ENCODE measurements around the gene NCF4. TPM values are rescaled to one million over a fixed set of nuclear protein-coding genes. Genes with fewer than 3 reads are reported as not detected.

Gene NCF4
- total and polyA plus RNA-seq, 4 donors = 6.5 to 42.4 (median 27.2) TPM

DNA sequence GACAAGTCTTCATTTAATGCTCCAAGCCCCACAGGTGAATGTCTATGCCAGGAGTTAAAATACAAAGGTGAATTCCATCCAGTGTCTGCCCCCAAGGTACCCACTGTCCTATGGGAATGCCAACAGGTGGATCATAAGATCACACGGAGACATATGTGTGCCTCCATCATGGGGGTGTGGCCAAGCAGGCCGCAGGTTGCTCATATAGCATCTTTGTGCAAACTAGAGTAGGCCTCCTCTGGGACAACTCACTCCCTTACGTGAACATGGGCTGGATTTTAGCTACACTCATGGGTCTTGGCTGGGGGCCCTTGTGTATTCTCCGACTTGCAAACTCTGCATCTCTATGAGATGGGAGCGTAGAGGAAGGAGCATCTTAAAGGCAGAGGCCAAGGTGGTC is 6.9 kb downstream of the NCF4 start:
- Histone ChIP-seq H3K36me3 (ENCODE audit: control insufficient read depth in 1 of 2, insufficient read depth in 2 of 2, low read length in 1 of 2) (no peaks in the 10 kb centered on the region), H3K27ac (ENCODE audit: low read depth in 1 of 2, low read length in 2 of 2) (no peak overlapping the region), H3K9me3 (ENCODE audit: control insufficient read depth, low read length) (no peaks in the 10 kb centered on the region), H3K27me3 (ENCODE audit: control insufficient read depth in 1 of 2, insufficient read depth in 2 of 2, low read length in 1 of 2) (no peaks in the 10 kb centered on the region), H3K4me3 (ENCODE audit: low read length in 2 of 2) (no peak overlapping the region), H3K4me1 (ENCODE audit: control insufficient read depth in 1 of 2, insufficient read depth in 2 of 2, low read length in 2 of 2) (no peaks in the 10 kb centered on the region)
- ATAC-seq (ENCODE audit: low FRiP score) (no peak), DNase-seq (no peak)
- intact Hi-C loops (cut with DNase I) = no loop called here
- WGBS, 2 donors = 73 to 74% methylated on average over 5 of the region's 5 CpGs

- Histone ChIP-seq H3K27me3 (ENCODE audit: control insufficient read depth in 1 of 2, insufficient read depth in 2 of 2, low read length in 1 of 2) (no peaks in the 10 kb centered on the region), H3K4me1 (ENCODE audit: control insufficient read depth in 1 of 2, insufficient read depth in 2 of 2, low read length in 2 of 2) (no peaks in the 10 kb centered on the region), H3K9me3 (ENCODE audit: control insufficient read depth, low read length) (no peaks in the 10 kb centered on the region), H3K4me3 (ENCODE audit: low read length in 2 of 2) (no peak overlapping the region), H3K27ac (ENCODE audit: low read depth in 1 of 2, low read length in 2 of 2) (no peak overlapping the region), H3K36me3 (ENCODE audit: control insufficient read depth in 1 of 2, insufficient read depth in 2 of 2, low read length in 1 of 2) (no peaks in the 10 kb centered on the region)
- ATAC-seq (ENCODE audit: low FRiP score) = no peak
- WGBS, 2 donors = 74 to 76% methylated on average over 5 of the region's 5 CpGs
- DNase-seq = no peak
- intact Hi-C loops (cut with DNase I) = no loop called here
These were observed 7.9 kb downstream of the NCF4 start for GRCh38 chr22:36868546-36869181.

- intact Hi-C loops (cut with DNase I) = no loop called here
- Histone ChIP-seq H3K9me3 (ENCODE audit: control insufficient read depth, low read length) (no peaks in the 10 kb centered on the region), H3K27ac (ENCODE audit: low read depth in 1 of 2, low read length in 2 of 2) (no peak overlapping the region), H3K4me3 (ENCODE audit: low read length in 2 of 2) (no peak overlapping the region), H3K36me3 (ENCODE audit: control insufficient read depth in 1 of 2, insufficient read depth in 2 of 2, low read length in 1 of 2) (no peaks in the 10 kb centered on the region), H3K27me3 (ENCODE audit: control insufficient read depth in 1 of 2, insufficient read depth in 2 of 2, low read length in 1 of 2) (no peaks in the 10 kb centered on the region), H3K4me1 (ENCODE audit: control insufficient read depth in 1 of 2, insufficient read depth in 2 of 2, low read length in 2 of 2) (no peaks in the 10 kb centered on the region)
- ATAC-seq (ENCODE audit: low FRiP score) = no peak
- no peak for DNase-seq
- 82 to 87% methylated on average over 14 of the region's 14 CpGs for WGBS, 2 donors
These were observed 9.4 kb downstream of the NCF4 start for GRCh38 chr22:36870250-36870649.

GRCh38 chr22:36871669-36872081 is 10.9 kb downstream of the NCF4 start:
- Histone ChIP-seq H3K27ac (ENCODE audit: low read depth in 1 of 2, low read length in 2 of 2) (no peak overlapping the region), H3K4me1 (ENCODE audit: control insufficient read depth in 1 of 2, insufficient read depth in 2 of 2, low read length in 2 of 2) (no peaks in the 10 kb centered on the region), H3K9me3 (ENCODE audit: control insufficient read depth, low read length) (no peaks in the 10 kb centered on the region), H3K36me3 (ENCODE audit: control insufficient read depth in 1 of 2, insufficient read depth in 2 of 2, low read length in 1 of 2) (no peaks in the 10 kb centered on the region), H3K27me3 (ENCODE audit: control insufficient read depth in 1 of 2, insufficient read depth in 2 of 2, low read length in 1 of 2) (no peaks in the 10 kb centered on the region), H3K4me3 (ENCODE audit: low read length in 2 of 2) (no peak overlapping the region)
- 58 to 59% methylated on average over 10 to 11 of the region's 11 CpGs for WGBS, 2 donors
- DNase-seq (no peak), ATAC-seq (ENCODE audit: low FRiP score) (no peak)
- intact Hi-C loops (cut with DNase I) = no loop called here

DNA sequence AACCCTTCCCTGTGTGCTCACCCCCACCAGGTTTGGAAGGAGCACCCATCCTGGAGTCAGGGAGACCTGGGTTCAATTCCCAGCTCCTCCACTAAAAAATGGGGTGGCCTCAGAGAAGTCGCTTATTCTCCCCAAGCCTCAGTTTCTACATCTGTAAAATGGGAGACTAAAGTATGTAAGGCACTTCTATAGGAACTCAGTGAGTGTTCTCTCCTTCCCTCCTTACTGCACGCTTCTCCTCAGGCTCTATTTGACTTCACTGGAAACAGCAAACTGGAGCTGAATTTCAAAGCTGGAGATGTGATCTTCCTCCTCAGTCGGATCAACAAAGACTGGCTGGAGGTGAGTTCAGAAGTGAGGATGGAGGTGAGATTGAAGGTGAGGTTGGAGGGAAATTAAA is 11.3 kb downstream of the NCF4 start:
- Histone ChIP-seq H3K4me3 (ENCODE audit: low read length in 2 of 2) (no peak overlapping the region), H3K27me3 (ENCODE audit: control insufficient read depth in 1 of 2, insufficient read depth in 2 of 2, low read length in 1 of 2) (no peaks in the 10 kb centered on the region), H3K4me1 (ENCODE audit: control insufficient read depth in 1 of 2, insufficient read depth in 2 of 2, low read length in 2 of 2) (no peaks in the 10 kb centered on the region), H3K36me3 (ENCODE audit: control insufficient read depth in 1 of 2, insufficient read depth in 2 of 2, low read length in 1 of 2) (no peaks in the 10 kb centered on the region), H3K9me3 (ENCODE audit: control insufficient read depth, low read length) (no peaks in the 10 kb centered on the region), H3K27ac (ENCODE audit: low read depth in 1 of 2, low read length in 2 of 2) (no peak overlapping the region)
- ATAC-seq (ENCODE audit: low FRiP score) (no peak), DNase-seq (no peak)
- intact Hi-C loops (cut with DNase I) = no loop called here
- 87 to 89% methylated on average over 3 of the region's 3 CpGs for WGBS, 2 donors

DNA sequence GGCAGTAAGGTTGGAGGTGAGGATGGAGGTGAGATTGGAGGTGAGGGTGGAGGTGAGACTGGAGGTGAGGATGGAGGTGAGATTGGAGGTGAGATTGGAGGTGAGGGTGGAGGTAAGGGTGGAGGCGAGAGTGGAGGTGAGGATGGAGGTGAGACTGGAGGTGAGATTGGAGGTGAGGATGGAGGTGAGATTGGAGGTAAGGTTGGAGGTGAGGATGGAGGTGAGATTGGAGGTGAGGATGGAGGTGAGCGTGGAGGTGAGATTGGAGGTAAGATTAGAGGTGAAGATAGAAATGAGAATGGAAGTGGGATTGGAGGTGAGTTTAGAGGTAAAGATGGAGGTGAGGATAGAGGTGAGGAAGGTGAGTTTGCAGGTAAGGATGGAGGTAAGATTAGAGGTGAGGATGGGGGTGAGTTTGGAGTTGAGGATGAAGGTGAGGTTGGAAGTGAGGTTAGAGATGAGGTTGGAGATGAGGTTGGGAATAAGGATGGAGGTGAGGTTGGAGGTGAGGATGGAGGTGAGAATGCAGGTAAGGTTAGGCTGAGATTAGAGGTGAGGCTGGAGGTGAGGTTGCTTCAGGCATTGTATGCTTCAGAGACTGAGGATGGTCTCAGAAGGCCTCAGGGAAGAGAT is 12.2 kb downstream of the NCF4 start:
- Histone ChIP-seq H3K27me3 (ENCODE audit: control insufficient read depth in 1 of 2, insufficient read depth in 2 of 2, low read length in 1 of 2) (no peaks in the 10 kb centered on the region), H3K27ac (ENCODE audit: low read depth in 1 of 2, low read length in 2 of 2) (no peak overlapping the region), H3K4me1 (ENCODE audit: control insufficient read depth in 1 of 2, insufficient read depth in 2 of 2, low read length in 2 of 2) (no peaks in the 10 kb centered on the region), H3K4me3 (ENCODE audit: low read length in 2 of 2) (no peak overlapping the region), H3K9me3 (ENCODE audit: control insufficient read depth, low read length) (no peaks in the 10 kb centered on the region), H3K36me3 (ENCODE audit: control insufficient read depth in 1 of 2, insufficient read depth in 2 of 2, low read length in 1 of 2) (no peaks in the 10 kb centered on the region)
- intact Hi-C loops (cut with DNase I) = no loop called here
- DNase-seq (no peak), ATAC-seq (ENCODE audit: low FRiP score) (no peak)
- WGBS, 2 donors = 94 to 95% methylated on average over 2 of the region's 2 CpGs

- ATAC-seq (ENCODE audit: low FRiP score) = peak; percentile 60
- Histone ChIP-seq H3K9me3 (ENCODE audit: control insufficient read depth, low read length) (peaks cover under 1% of the 10 kb centered on the region), H3K27me3 (ENCODE audit: control insufficient read depth in 1 of 2, insufficient read depth in 2 of 2, low read length in 1 of 2) (no peaks in the 10 kb centered on the region), H3K36me3 (ENCODE audit: control insufficient read depth in 1 of 2, insufficient read depth in 2 of 2, low read length in 1 of 2) (no peaks in the 10 kb centered on the region), H3K4me3 (ENCODE audit: low read length in 2 of 2) (no peak overlapping the region), H3K27ac (ENCODE audit: low read depth in 1 of 2, low read length in 2 of 2) (no peak overlapping the region), H3K4me1 (ENCODE audit: control insufficient read depth in 1 of 2, insufficient read depth in 2 of 2, low read length in 2 of 2) (no peaks in the 10 kb centered on the region)
- intact Hi-C loops (cut with DNase I) = no loop called here
- WGBS, 2 donors = 62 to 66% methylated on average over 6 of the region's 6 CpGs
- DNase-seq = no peak
These were observed 13.0 kb downstream of the NCF4 start for GRCh38 chr22:36873614-36874308.

DNA sequence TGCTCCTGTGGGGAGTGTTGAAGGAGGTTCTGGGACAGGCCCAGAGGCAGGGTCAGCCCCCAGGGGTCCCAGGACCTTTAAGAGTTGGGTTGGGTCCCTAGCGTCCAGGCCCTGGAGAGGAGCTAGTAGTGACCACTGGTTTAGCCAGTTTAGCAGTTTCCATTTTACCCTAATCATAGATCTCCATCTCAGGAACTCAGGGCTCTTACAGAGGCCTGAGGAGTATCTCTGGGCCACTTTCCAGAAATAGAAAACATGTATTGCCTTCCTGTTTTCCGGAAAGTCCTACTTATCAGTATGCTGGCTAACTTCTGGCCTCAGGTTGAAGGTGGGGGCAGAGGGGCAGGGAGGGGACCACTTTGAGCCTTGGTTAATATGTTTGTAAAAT is 13.5 kb downstream of the NCF4 start:
- Histone ChIP-seq H3K4me3 (ENCODE audit: low read length in 2 of 2) (no peak overlapping the region), H3K36me3 (ENCODE audit: control insufficient read depth in 1 of 2, insufficient read depth in 2 of 2, low read length in 1 of 2) (no peaks in the 10 kb centered on the region), H3K4me1 (ENCODE audit: control insufficient read depth in 1 of 2, insufficient read depth in 2 of 2, low read length in 2 of 2) (no peaks in the 10 kb centered on the region), H3K27ac (ENCODE audit: low read depth in 1 of 2, low read length in 2 of 2) (no peak overlapping the region), H3K9me3 (ENCODE audit: control insufficient read depth, low read length) (peaks cover 2% of the 10 kb centered on the region), H3K27me3 (ENCODE audit: control insufficient read depth in 1 of 2, insufficient read depth in 2 of 2, low read length in 1 of 2) (no peaks in the 10 kb centered on the region)
- ATAC-seq (ENCODE audit: low FRiP score) = no peak
- DNase-seq = no peak
- WGBS, 2 donors = 74 to 80% methylated on average over 2 of the region's 2 CpGs
- intact Hi-C loops (cut with DNase I) = no loop called here

DNA sequence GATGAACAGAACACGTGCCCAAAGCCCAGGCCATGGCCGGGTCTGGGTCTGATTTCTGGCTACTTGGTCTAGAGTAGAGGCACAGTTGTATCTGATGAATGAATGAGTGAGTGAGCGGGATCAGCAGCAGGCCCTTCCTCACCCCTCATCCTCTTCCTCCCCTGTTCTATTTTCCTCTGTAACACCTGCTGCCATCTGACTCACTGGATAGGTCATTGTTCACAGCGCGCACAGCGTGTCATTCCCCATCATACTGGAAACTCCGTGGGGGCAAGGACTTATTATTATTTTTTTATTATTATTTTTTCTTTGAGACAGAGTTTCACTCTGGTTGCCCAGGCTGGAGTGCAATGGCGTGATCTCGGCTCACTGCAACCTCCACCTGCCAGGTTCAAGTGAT is 13.9 kb downstream of the NCF4 start:
- Histone ChIP-seq H3K36me3 (ENCODE audit: control insufficient read depth in 1 of 2, insufficient read depth in 2 of 2, low read length in 1 of 2) (no peaks in the 10 kb centered on the region), H3K9me3 (ENCODE audit: control insufficient read depth, low read length) (peaks cover 3% of the 10 kb centered on the region), H3K4me1 (ENCODE audit: control insufficient read depth in 1 of 2, insufficient read depth in 2 of 2, low read length in 2 of 2) (no peaks in the 10 kb centered on the region), H3K27me3 (ENCODE audit: control insufficient read depth in 1 of 2, insufficient read depth in 2 of 2, low read length in 1 of 2) (no peaks in the 10 kb centered on the region), H3K27ac (ENCODE audit: low read depth in 1 of 2, low read length in 2 of 2) (no peak overlapping the region), H3K4me3 (ENCODE audit: low read length in 2 of 2) (no peak overlapping the region)
- WGBS, 2 donors = 82 to 90% methylated on average over 9 of the region's 9 CpGs
- intact Hi-C loops (cut with DNase I) = no loop called here
- DNase-seq = no peak
- no peak for ATAC-seq (ENCODE audit: low FRiP score)
